NCI-H2171 treated with DMSO at 0.1 percent for 48 hours (cell line): ENCODE measurements around the gene PTPRT.

Experiments used
- DNase-seq: peaks from one replicate; lab custom pipeline; 2025; lab: John Stamatoyannopoulos, UW

The PTPRT gene

DNA sequence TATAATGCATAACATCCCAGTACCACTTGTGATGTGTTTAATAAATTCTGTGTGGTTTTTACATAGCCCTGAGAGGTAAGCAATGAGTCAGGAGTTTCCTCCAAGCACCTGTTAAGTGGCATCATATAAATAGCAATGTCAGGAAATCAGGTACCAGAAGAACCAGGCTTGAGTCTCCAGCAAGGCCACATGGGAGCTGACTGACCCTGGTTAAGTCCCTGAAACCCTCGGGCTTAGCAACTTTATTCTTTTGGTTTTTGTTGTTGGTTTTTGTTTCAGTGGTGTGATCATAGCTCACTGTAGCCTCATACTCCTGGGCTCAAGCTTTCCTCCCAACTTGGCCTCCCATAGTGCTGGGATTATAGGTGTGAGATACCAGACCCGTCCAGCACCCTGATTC, 70.0 kb downstream of the PTPRT start:
- no peak for DNase-seq

DNA sequence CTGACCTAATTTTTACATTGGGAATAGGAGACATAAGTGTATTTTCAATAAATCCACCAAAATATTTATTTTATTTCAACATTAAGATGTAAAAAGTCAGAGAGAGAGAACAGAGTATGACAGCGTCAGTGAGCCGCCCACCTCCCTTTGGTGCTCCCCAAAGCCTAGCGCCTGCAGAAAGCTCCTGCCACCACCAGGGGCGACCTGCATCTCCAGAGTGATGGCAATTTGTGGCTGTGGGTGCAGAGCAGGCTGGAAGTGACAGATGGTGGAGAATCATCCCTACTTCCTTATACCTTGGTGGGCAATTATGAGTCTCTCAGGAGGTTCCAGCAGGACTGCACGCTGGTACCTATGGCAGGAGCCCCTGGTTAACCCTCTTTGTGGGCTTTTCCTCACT, 87.3 kb downstream of the PTPRT start:
- DNase-seq: peak; percentile 12

DNA sequence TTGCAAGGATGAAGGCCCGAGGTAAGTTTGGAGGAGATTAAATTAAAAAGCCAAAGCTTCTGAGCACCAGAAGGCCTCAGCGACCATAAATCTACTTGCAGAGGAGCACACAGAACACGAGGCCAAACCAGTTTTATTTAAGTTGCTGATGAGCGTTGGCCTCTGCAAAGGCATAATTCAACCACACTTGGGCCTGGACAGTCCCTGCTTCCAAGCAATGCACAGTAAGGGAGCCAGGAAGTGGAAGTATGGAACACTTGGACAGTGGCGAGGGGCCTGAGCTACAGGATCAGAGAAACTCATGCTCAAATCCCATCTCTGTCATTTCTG, 92.8 kb downstream of the PTPRT start:
- DNase-seq: no peak

DNA sequence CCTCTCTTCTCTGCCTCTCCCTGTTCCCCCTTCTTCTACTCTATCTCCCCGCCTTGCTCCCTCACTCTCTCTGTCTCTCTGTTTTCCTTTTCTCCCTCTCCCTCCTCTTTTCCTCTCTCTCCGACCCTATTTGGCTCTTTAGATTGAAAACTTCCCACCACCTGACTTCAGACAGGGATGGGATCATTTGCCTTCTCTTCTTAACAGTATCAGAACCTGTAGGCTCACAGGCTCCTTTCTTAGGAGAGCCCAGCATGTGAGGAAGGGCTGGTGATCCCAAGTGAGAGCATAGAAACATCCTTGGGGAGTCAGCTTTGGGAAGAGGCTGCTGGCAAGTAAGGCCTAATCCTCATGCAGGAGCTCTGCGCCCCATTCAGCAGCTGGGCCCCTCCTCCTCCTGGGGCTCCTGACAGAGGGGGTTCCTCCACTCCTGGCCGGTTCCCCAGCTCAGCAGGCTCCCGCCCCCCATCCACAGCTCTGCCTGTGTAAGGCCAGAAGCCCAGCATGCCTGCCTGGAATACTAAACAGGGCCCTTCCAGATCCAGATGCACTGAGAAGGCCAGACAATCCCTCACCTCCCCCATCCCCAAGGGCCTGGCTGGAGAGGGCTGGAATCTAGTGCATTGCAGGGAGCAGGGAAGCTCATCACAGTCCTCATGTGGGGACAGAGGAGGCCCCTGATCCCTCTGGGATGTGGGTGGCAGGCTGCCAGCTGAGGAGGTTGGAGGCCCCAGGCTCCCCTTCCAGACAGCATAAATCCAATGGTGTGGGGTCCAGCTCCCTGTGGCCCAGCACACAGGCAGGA, 93.4 kb downstream of the PTPRT start:
- DNase-seq: no peak

DNA sequence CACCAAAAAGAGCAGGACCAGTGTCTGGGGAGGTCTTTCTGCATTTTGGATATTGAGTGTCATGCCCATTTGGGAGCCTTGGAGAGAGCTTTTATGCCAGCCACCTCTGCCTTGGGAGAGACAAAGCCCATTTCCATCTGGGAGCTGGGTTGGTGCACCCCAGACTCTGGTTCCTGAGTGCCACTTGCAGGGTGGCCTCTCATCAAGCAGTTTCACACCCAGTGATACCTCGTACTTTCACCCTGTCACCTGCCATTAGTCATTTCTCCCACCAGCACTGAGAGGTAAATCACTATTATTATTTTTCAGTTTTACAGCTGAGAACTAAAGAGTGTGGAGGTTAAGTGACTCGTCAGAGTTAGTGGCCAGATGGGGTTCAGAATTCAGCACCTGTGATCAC, 94.7 kb downstream of the PTPRT start:
- DNase-seq: no peak

DNA sequence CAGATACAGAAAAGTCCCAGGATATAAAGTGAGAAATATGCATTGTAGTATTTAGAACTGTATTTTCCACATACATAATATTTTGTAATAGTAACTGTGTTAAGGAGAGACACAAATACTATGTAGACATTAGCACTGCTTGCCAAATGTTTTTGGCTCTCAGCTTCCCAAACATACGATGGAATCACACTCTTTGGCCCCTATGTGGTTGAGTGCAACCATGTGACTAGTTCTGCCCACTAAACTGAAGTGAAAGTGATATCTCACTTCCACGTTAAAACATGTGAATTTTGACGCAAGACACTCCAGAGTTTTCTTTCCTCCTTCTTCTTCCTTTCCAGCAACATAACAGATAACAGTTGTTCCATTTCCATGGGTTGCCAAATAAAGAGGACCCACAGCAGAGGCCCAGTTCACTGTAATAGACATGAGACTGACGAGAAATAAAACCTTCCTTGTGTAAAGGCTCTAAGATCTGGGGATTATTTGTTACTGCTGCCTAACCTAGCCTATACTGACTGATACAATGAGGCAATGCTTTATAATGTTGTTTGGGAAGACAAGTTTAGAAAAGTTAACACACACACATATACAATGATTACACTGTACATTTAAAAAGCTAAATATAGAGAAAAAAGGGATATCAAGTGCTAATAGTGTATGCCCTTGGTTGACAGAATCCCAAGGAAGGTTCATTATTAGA, 97.2 kb downstream of the PTPRT start:
- no peak for DNase-seq

DNA sequence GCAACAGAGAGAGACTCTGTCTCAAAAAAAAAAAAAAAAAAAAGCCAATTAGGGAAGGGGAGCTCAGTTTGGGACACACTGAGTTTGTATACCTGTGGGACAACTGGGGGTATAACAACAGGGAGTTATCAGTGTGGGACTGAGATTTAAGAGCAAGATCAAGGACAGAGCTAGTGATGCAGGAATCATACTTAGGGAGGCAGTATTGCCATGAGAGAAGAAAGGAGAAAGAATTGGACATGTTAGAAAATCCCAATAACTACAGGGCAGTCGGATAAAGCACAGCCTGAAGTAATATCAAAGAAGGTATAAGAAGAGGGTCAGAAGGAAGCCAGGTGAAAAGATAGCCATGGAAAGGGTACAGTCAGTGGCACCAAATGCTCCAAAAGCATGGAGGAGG, 121.2 kb downstream of the PTPRT start:
- no peak for DNase-seq

DNA sequence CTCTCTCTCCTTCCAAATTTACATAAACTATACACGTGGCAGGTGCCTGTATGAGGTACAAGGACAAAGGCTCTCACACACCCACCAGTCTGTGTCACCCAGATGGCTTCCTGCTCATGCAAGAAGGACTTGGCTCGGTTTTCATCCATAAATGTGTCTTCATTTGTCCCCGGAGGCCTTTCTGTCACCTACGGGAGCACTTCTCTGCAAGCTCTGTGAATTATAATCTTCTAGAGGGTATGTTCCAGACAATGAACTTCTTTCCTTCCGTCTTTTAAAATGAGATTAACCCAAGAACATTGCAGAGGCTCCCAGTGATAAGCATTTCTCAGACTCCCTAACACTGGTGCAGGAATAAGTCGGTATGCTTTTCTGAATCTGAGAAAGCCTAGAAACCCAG, 123.6 kb downstream of the PTPRT start:
- DNase-seq: no peak

DNA sequence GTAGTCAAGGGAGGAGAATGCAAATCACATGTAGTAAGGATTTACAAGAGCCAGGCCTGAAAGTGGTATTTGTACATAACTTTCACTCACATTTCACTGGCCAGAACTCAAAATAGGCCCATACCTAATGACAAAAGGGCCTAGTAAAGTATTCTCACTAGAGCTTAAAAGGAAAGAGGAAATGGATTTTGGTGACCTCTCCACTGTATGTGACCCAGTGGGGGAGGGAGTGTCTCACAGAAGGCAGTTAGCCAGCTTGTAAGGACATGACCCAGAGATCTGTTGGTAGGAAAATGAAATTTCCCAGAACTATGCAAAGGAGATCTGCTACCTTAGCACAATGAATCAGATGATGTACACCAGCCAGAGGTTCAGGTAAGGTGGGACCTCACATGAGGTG, 124.4 kb downstream of the PTPRT start:
- DNase-seq: no peak

DNA sequence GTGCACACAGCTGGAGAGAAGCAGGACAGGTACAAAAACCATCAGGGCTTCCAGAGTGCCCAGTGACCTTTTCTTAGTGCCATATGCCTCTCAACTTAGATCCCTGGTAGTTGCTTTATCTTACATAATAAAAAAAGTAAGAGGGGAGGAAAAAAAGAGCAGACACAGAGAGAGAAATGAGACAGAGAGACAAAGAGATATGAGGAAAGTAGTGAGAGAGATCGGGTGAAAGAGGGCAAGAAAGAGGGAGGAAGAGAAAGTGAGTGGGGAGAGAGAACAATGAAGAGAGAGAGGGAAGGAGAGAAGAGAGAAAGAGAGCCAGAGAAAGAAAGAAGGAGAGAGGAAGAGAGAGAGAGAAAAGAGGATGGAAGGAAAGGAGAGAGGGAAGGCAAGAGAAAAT, 131.6 kb downstream of the PTPRT start:
- no peak for DNase-seq

DNA sequence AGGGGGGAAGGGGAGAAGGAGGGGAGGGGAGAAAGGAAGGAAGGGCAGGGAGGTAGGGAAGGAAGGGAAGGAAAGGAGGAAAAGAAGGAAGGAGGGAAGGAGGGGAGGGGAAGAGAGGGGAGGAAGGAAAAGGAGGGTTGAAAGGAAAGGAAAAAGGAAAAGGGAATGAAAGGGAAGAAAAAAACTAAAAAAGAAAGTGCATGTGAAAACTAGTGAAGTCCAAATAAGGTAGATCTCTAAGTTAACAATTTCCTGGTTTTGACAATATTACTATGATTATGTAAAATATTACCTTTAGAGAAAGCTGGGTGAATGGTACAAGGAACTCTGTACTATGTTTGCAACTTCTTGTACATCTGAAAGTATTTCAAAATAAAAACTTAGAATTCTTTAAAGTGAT, 132.4 kb downstream of the PTPRT start:
- DNase-seq: no peak

DNA sequence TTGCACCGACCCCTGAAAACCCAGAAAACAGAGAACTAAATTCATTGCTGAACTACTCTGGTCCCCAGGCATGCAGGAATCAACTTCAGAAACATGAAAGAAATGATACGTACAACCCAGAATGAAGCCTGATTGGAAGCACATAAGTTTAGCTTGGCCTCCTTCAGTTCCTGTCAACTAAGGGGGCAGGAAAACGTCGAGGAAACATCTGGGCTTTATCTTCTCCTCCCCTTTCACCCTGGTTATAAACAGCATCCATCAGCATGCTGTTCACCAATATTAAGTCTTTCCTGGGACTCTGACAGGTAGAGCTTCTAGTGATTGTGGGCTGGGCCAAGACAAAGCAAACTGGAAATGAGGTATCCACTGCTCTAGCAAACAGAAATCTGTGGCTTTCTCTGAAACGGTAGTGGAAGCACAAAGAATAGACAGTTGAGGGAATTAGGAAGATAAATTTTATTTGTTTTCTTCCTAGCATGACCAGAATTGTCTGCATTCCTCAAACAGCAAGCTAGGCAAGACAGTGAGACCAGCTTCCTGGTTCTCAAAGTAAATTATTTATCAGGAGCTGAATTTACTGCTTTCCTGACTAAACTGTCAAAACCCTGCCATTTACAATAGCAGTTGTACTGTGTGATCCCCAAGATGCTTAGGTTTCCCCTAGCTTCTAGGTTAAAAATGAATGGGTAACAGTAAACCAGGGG, 134.4 kb downstream of the PTPRT start:
- DNase-seq: no peak

DNA sequence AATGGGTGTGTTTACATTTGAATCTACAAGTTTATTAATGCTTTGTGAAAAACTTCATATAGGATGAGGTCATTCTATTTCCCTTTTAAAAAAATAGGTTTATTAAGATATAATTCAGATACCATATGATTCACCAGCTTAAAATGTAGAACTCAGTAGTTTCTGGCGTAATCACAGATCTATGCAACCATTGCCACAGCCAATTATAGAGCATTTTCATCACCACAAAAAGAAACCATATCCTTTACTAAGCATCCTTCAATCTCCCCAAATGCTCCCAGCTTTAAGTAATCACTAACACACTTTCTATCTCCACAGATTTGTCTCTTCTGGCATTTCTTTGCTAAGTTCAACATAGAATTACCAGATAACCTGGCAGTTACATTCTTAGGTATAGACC, 137.2 kb downstream of the PTPRT start:
- DNase-seq: no peak

DNA sequence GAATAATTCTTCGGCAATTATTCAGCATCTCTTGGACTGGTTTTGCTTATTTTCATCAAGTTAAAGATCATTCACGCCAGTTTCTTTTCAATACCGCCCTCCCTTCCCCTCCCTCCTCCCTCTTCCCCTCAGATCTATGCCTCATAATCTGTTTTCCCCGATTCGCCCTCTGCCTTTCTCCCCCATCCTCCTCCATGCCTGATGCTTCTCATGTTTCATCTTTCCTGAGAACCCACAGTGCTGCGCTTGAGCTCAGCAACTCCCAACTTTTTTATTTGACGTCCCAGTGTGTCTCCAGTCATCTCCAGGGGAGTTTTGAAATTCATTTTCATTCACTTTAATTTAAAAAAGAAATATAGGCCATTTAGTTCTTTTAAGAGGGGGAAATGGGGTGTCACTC, 142.7 kb downstream of the PTPRT start:
- DNase-seq: no peak

DNA sequence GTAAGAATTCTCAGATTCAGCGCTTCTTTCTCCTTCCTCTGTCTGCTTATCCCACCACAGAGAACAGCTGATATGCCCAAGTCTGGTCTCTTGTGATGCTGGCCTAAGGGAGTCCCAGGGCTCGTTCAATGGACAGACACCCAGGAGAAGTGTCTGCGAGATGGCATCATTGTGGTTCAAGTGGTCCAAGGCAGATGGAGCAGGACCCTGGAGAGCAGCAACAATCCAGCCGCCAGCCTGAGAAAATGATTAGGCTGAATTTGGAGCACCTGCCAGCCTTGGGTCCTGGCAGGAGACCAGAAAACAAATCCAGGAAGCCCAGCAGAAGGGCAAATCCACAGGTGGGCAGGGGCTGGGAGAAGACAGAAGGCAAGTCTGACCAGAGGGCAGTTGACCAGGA, 145.8 kb downstream of the PTPRT start:
- no peak for DNase-seq

DNA sequence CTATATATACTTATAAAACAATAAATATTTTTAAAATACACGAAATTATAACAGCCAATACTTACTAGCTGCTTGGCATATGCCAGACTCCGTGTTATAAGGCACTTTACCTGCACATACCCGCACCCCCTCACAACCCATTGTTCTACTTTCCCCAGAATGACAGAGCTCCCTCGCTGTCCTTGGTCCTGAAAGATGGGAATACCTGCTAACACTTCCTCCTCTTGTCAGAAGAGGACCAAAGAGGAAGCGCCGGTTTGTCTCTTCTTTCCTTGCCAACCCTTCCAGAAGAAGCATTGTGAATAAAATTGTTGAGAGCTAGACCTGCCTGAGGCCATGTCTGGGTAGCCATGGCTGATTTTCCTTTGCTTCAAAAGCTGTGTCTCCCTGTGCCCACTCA, 149.3 kb downstream of the PTPRT start:
- no peak for DNase-seq

DNA sequence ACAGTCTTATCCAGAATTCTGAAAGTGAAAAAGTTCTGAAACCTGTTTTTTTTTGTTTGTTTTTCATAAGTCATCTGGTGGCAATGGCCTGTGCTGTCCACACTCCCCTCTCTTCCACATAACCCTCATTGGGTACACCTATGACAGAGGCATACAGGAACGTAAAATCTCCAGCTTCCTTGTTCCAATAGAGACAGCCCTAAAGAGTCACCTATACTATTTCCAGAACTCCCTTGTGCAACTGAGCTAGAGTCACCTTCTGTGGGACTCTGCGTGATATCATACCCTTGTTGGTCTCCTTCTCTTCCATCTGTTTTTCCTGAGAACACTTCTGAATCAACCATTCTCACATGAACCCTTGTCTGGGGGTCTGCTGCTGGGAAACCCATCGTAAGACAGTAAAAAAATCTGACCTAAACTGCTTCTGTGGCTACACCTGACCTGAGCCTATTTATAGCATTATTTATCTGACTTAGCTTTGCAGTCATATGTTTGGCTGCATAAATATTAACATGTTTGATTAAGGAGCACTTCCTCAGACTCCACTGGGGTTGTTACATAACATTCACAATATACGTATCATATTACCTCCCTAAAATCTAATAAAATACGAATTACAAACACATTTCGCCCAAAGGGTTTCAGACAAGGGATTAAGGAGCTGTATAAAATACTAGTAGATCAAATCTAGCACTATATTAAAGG, 151.9 kb downstream of the PTPRT start:
- no peak for DNase-seq

DNA sequence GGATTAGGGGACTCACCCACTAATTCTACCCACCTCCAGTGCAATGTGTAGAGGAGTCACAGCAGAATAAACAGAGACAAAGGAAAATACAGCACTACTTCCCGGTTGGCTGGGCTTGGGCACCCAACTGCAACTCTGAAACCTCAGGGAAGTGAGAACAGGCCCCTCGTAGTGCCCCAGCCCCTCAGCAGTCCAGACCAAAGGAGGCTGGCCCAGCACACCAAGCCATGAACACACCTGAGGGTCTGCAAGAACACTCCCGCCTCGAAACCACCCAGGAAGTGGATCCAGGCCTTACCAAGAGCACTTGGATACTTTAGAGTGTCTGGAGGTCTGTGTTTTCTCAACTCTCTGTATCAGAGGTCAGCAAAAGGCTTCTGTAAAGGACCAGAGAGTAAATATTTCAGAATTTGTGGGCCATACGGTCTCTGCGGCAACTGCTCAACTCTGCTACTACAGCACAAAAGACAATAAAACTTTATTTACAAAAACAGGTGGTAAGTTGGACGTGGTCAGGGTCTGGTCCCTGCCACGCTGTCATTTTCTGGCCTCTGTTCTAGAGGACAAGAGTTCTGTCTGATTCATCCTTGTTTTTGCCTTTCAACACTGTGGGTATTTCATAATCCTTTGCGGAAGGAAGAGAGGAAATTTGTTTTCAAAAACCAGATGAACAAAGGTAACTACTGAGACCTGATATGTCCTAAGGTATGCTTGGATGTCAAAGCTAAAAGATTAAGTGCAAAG, 154.6 kb downstream of the PTPRT start:
- no peak for DNase-seq

DNA sequence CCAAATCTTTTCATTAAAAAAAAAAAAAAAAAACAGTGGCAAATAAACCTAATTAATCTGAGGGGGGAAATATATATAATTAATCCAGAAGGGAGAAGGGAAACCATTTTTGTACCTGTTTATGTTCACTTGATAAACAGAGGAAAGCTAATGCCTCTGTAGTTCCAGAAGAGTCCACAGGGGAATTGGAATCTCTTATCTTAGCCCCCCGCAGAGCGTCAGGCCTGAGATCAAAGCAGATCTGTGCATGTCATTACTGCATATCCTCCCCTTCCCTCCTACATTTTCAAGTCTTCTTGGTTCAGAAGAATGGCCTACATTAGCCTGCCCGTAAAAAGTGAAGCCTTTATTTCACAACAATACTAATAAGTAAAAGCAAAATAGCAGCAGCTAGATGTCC, 157.2 kb downstream of the PTPRT start:
- DNase-seq: no peak

DNA sequence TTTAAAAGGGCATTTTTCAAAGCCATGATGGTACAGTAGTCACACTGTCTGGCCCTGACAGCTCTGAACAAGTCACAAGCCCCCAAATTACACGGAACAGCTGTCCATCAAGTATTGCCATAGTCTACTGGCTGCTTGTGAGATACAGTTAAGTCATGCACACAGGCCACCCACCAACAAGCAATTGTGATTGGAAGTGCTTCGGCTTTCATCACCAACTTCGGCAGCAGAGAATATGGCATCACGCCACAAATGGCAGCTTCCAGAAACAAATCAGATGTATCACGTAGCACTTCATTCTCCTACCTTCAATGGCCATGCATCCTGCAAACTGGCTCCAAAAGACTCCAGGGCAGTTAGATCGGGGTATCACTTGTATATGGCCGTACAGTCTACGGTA, 160.5 kb downstream of the PTPRT start:
- no peak for DNase-seq

DNA sequence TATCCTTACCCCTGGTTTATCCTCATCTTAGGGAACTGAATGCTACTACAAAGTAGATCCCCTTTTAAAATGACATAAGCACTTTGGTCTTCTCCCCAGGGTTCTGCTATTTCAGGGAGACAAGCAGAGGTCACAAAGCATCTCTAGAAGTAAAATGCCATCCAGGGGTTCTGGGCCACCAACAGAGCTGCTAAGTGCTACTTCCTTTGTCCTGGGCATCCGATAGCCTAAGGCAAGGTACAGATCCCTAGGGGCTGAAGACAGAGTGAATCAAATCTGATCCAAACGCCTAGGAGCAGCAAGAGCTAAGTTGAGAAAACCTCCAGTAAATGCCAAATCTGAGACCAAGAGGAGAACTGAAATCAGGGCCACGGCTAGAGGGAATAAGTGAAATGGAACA, 161.2 kb downstream of the PTPRT start:
- no peak for DNase-seq

DNA sequence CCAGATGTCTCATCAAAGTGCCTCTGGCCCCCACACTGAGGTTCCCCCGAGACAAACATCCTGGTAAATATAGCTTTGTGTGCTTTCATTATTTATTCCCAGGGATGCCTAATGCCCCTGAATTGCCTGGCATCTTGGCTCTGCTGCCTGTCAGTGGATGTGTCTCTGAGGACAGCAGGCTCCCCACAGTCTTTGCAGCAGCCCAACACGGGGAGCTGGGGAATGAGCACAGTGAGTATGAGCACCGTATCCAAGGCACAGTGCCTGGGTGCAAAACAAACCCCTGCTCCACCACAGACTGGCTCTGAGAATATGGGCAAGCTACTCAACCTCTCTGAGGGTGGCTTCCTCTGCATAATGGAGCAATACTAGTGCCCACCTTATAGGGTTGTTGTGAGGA, 165.9 kb downstream of the PTPRT start:
- no peak for DNase-seq
